Activated naive CD4-positive, alpha-beta T cell treated with anti-CD3 and anti-CD28 coated beads, Interleukin-2, amount 50 U/mL, for 24 hours (primary cell): ENCODE results near the gene KLF6.

ENCODE experiments used
- H3K27ac Mint-ChIP-seq: one replicate; pipeline ENCODE4 v1.8.0; 2021; ENCODE audit warnings: mild to moderate bottlenecking, mixed read lengths
- H3K27me3 Mint-ChIP-seq: one replicate; pipeline ENCODE4 v1.8.0; 2021; ENCODE audit warnings: mixed read lengths
- H3K36me3 Mint-ChIP-seq: one replicate; pipeline ENCODE4 v1.8.0; 2021; ENCODE audit warnings: mixed read lengths
- H3K4me1 Mint-ChIP-seq: one replicate; pipeline ENCODE4 v1.8.0; 2021; ENCODE audit warnings: mixed read lengths
- H3K4me3 Mint-ChIP-seq: one replicate; pipeline ENCODE4 v1.8.0; 2021; ENCODE audit warnings: mild to moderate bottlenecking, mixed read lengths
- H3K9me3 Mint-ChIP-seq: one replicate; pipeline ENCODE4 v1.8.0; 2021; ENCODE audit warnings: mixed read lengths

Gene KLF6

GRCh38 chr10:3802526-3803265, 17.7 kb upstream of the KLF6 start:
- Mint-ChIP-seq H3K27me3 (no peaks in the 10 kb centered on the region), H3K9me3 (no peaks in the 10 kb centered on the region), H3K4me1 (peaks cover 29% of the 10 kb centered on the region), H3K4me3 (no peak overlapping the region), H3K36me3 (no peaks in the 10 kb centered on the region), H3K27ac (no peak overlapping the region)

GRCh38 chr10:3801558-3802192, 16.7 kb upstream of the KLF6 start:
- Mint-ChIP-seq H3K27ac (no peak overlapping the region), H3K9me3 (no peaks in the 10 kb centered on the region), H3K36me3 (no peaks in the 10 kb centered on the region), H3K27me3 (no peaks in the 10 kb centered on the region), H3K4me3 (no peak overlapping the region), H3K4me1 (peaks cover 31% of the 10 kb centered on the region)

GRCh38 chr10:3800586-3800985, 15.6 kb upstream of the KLF6 start:
- H3K4me3 Mint-ChIP-seq, result no peak overlapping the region
- no peaks in the 10 kb centered on the region for H3K36me3 Mint-ChIP-seq
- H3K27ac Mint-ChIP-seq, result peak overlapping the region; percentile 30
- H3K27me3 Mint-ChIP-seq, result no peaks in the 10 kb centered on the region
- no peaks in the 10 kb centered on the region for H3K9me3 Mint-ChIP-seq
- peaks cover 31% of the 10 kb centered on the region for H3K4me1 Mint-ChIP-seq

GRCh38 chr10:3797750-3798149, 12.7 kb upstream of the KLF6 start:
- no peaks in the 10 kb centered on the region for H3K9me3 Mint-ChIP-seq
- peak overlapping the region; percentile 42 for H3K27ac Mint-ChIP-seq
- H3K36me3 Mint-ChIP-seq, result no peaks in the 10 kb centered on the region
- no peaks in the 10 kb centered on the region for H3K27me3 Mint-ChIP-seq
- H3K4me1 Mint-ChIP-seq, result peaks cover 31% of the 10 kb centered on the region
- no peak overlapping the region for H3K4me3 Mint-ChIP-seq

GRCh38 chr10:3793553-3793952, 8.5 kb upstream of the KLF6 start:
- H3K4me3 Mint-ChIP-seq, result no peak overlapping the region
- H3K4me1 Mint-ChIP-seq, result peaks cover 16% of the 10 kb centered on the region
- H3K27me3 Mint-ChIP-seq, result no peaks in the 10 kb centered on the region
- H3K9me3 Mint-ChIP-seq, result no peaks in the 10 kb centered on the region
- peaks cover 6% of the 10 kb centered on the region for H3K36me3 Mint-ChIP-seq
- H3K27ac Mint-ChIP-seq, result no peak overlapping the region

GRCh38 chr10:3792710-3793219, 7.8 kb upstream of the KLF6 start:
- Mint-ChIP-seq H3K4me3 (no peak overlapping the region), H3K9me3 (no peaks in the 10 kb centered on the region), H3K27me3 (no peaks in the 10 kb centered on the region), H3K27ac (no peak overlapping the region), H3K36me3 (peaks cover 6% of the 10 kb centered on the region), H3K4me1 (peaks cover 8% of the 10 kb centered on the region)

- H3K4me3 Mint-ChIP-seq, result no peak overlapping the region
- peaks cover 6% of the 10 kb centered on the region for H3K36me3 Mint-ChIP-seq
- no peak overlapping the region for H3K27ac Mint-ChIP-seq
- H3K9me3 Mint-ChIP-seq, result no peaks in the 10 kb centered on the region
- peaks cover 8% of the 10 kb centered on the region for H3K4me1 Mint-ChIP-seq
- no peaks in the 10 kb centered on the region for H3K27me3 Mint-ChIP-seq
Measured at GRCh38 chr10:3791974-3792633, 7.1 kb upstream of the KLF6 start.

- Mint-ChIP-seq H3K9me3 (no peaks in the 10 kb centered on the region), H3K4me3 (no peak overlapping the region), H3K27me3 (no peaks in the 10 kb centered on the region), H3K36me3 (peaks cover 6% of the 10 kb centered on the region), H3K4me1 (peaks cover 20% of the 10 kb centered on the region), H3K27ac (no peak overlapping the region)
Measured at GRCh38 chr10:3790858-3791257, 5.8 kb upstream of the KLF6 start.

GRCh38 chr10:3790272-3790671, 5.3 kb upstream of the KLF6 start:
- Mint-ChIP-seq H3K36me3 (peaks cover 6% of the 10 kb centered on the region), H3K4me1 (peaks cover 21% of the 10 kb centered on the region), H3K9me3 (no peaks in the 10 kb centered on the region), H3K4me3 (no peak overlapping the region), H3K27me3 (no peaks in the 10 kb centered on the region), H3K27ac (no peak overlapping the region)

GRCh38 chr10:3789621-3790020, 4.6 kb upstream of the KLF6 start:
- Mint-ChIP-seq H3K27me3 (no peaks in the 10 kb centered on the region), H3K4me1 (peaks cover 21% of the 10 kb centered on the region), H3K36me3 (peaks cover 6% of the 10 kb centered on the region), H3K27ac (no peak overlapping the region), H3K9me3 (no peaks in the 10 kb centered on the region), H3K4me3 (no peak overlapping the region)

GRCh38 chr10:3787816-3788215, 2.8 kb upstream of the KLF6 start:
- H3K36me3 Mint-ChIP-seq, result peaks cover 21% of the 10 kb centered on the region
- no peaks in the 10 kb centered on the region for H3K9me3 Mint-ChIP-seq
- H3K27ac Mint-ChIP-seq, result peak overlapping the region; percentile 55
- peaks cover 26% of the 10 kb centered on the region for H3K4me1 Mint-ChIP-seq
- H3K27me3 Mint-ChIP-seq, result no peaks in the 10 kb centered on the region
- no peak overlapping the region for H3K4me3 Mint-ChIP-seq

GRCh38 chr10:3787016-3787400, 2.0 kb upstream of the KLF6 start:
- Mint-ChIP-seq H3K36me3 (peaks cover 29% of the 10 kb centered on the region), H3K4me3 (peak overlapping the region; percentile 33), H3K4me1 (peaks cover 27% of the 10 kb centered on the region), H3K27ac (peak overlapping the region; percentile 68), H3K9me3 (no peaks in the 10 kb centered on the region), H3K27me3 (no peaks in the 10 kb centered on the region)

- H3K27me3 Mint-ChIP-seq, result no peaks in the 10 kb centered on the region
- H3K4me3 Mint-ChIP-seq, result peak overlapping the region; percentile 91
- peaks cover 33% of the 10 kb centered on the region for H3K4me1 Mint-ChIP-seq
- no peaks in the 10 kb centered on the region for H3K9me3 Mint-ChIP-seq
- peak overlapping the region; percentile 99 for H3K27ac Mint-ChIP-seq
- peaks cover 35% of the 10 kb centered on the region for H3K36me3 Mint-ChIP-seq
Measured at GRCh38 chr10:3786295-3787015, 1.4 kb upstream of the KLF6 start.

GRCh38 chr10:3785851-3786271, 852 bp upstream of the KLF6 start:
- Mint-ChIP-seq H3K36me3 (peaks cover 36% of the 10 kb centered on the region), H3K9me3 (no peaks in the 10 kb centered on the region), H3K4me1 (peaks cover 39% of the 10 kb centered on the region), H3K27me3 (no peaks in the 10 kb centered on the region), H3K4me3 (peak overlapping the region; percentile 91), H3K27ac (peak overlapping the region; percentile 99)

- H3K27me3 Mint-ChIP-seq, result no peaks in the 10 kb centered on the region
Measured at GRCh38 chr10:3785251-3785850, 342 bp upstream of the KLF6 start.

More at GRCh38 chr10:3785251-3785850, 342 bp upstream of the KLF6 start:
- H3K36me3 Mint-ChIP-seq, result peaks cover 40% of the 10 kb centered on the region
- no peaks in the 10 kb centered on the region for H3K9me3 Mint-ChIP-seq
- peak overlapping the region; percentile 99 for H3K27ac Mint-ChIP-seq
- peak overlapping the region; percentile 91 for H3K4me3 Mint-ChIP-seq
- peaks cover 44% of the 10 kb centered on the region for H3K4me1 Mint-ChIP-seq
